Transverse colon (tissue), 4 donors: ENCODE data around the gene PRPSAP2.

Experiments used
- CTCF ChIP-seq, 5 experiments: fragments of 200-600 bp in 3 of 5; fragments of 450-650 bp in 2 of 5; sonication (generic) in 3 of 5; IDR thresholded peaks; 1 replicate in 2 of 5; 2 replicates in 3 of 5; pipeline ENCODE4 v1.5.1; 2016 to 2017; ENCODE audit warnings: antibody characterized with exemption in 5 of 5, inconsistent platforms in 3 of 5, mild to moderate bottlenecking in 2 of 5, moderate library complexity in 1 of 5
- EP300 ChIP-seq: sonication (generic); formaldehyde crosslinking; IDR thresholded peaks from one replicate; pipeline ENCODE4 v1.6.1; 2017; ENCODE audit warnings: antibody characterized with exemption, low read depth
- POLR2AphosphoS5 ChIP-seq, 3 donors: sonication (generic); formaldehyde crosslinking; IDR thresholded peaks; one replicate each; pipeline ENCODE4 v1.6.1; 2016; ENCODE audit warnings: antibody characterized with exemption in 3 of 3

- no peak for TF ChIP-seq CTCF (IDR thresholded peaks at IDR 0.05)
- no peak for TF ChIP-seq POLR2AphosphoS5 (IDR thresholded peaks at IDR 0.05)
- no peak for TF ChIP-seq EP300
Measured at GRCh38 chr17:18964018-18964351, 106.1 kb downstream of the PRPSAP2 start.
